Kidney (tissue), 14 donors: ENCODE measurements around the gene MAPRE2. TPM values are rescaled to one million over a fixed set of nuclear protein-coding genes. Genes with fewer than 3 reads are reported as not detected.

Source experiments
- DNase-seq, 5 donors: peaks; one replicate each; pipeline ENCODE4 v3.0.0-alpha.2; 2013 to 2020
- FAIRE-seq: peaks from 2 replicates; lab custom pipeline; 2012; peaks lifted over from hg19 to GRCh38; lab: Jason Lieb, UNC
- H3K27ac ChIP-seq, 2 donors: one replicate each; pipeline ENCODE4 v1.7.0; 2013; ENCODE audit warnings: low read depth in 2 of 2, low read length in 2 of 2, inconsistent platforms in 1 of 2
- H3K27me3 ChIP-seq: one replicate; pipeline ENCODE4 v1.7.1; 2013; ENCODE audit warnings: low read length, inconsistent platforms; ENCODE audit not compliant: control insufficient read depth, insufficient read depth
- H3K36me3 ChIP-seq, 3 donors: one replicate each; pipeline versions ENCODE4 v1.7.0 to v1.7.1; 2013; ENCODE audit warnings: low read length in 3 of 3, control low read depth in 1 of 3, inconsistent platforms in 1 of 3; ENCODE audit not compliant: insufficient read depth in 3 of 3, control insufficient read depth in 2 of 3
- H3K4me1 ChIP-seq, 3 donors: one replicate each; pipeline versions ENCODE4 v1.7.0 to v1.7.1; 2013; ENCODE audit warnings: low read length in 3 of 3, inconsistent platforms in 1 of 3, low read depth in 1 of 3; ENCODE audit not compliant: control insufficient read depth in 2 of 3, insufficient read depth in 2 of 3
- H3K4me3 ChIP-seq, 3 donors: one replicate each; pipeline versions ENCODE4 v1.7.0 to v1.8.1; 2013; ENCODE audit warnings: low read length in 3 of 3, control low read depth in 1 of 3, inconsistent platforms in 1 of 3
- H3K9ac ChIP-seq, 3 donors: one replicate each; pipeline versions ENCODE4 v1.7.0 to v1.7.1; 2013; ENCODE audit warnings: low read length in 3 of 3, control low read depth in 1 of 3, inconsistent platforms in 1 of 3
- H3K9me3 ChIP-seq, 3 donors: one replicate each; pipeline versions ENCODE4 v1.7.0 to v1.7.1; 2013; ENCODE audit warnings: low read length in 3 of 3, control low read depth in 1 of 3, inconsistent platforms in 1 of 3; ENCODE audit not compliant: control insufficient read depth in 2 of 3, insufficient read depth in 1 of 3
- intact Hi-C: fragments of 100-400 bp; cut with DNase I; formaldehyde crosslinking; loops from one replicate; pipeline ENCODE4 v1.11.1; 2022
- polyA plus RNA-seq: library from polyadenylated mRNA; stranded (reverse); fragments of 350-450 nt; fragmentation: Illumina TruSeq; extraction: RNeasy Lipid Tissue Mini Kit (QIAGEN cat#74804); gene quantifications from one replicate; pipeline ENCODE4 v1.2.3, GENCODE V29; 2014; ENCODE audit warnings: low read depth, low replicate concordance; ENCODE audit not compliant: insufficient read depth
- total RNA-seq: library from RNA; stranded (reverse); fragmentation: NEBNext Ultra II Directional; extraction: Animal tissue kit (Norgen Biotek cat#: 25700); gene quantifications from one replicate; pipeline ENCODE4 v1.2.1, GENCODE V29; 2021
- TF ChIP-seq, protein P1 (sequence below): IDR thresholded peaks from 3 replicates; pipeline ENCODE4 v1.5.1; 2012; ENCODE audit warnings: mild to moderate bottlenecking, moderate library complexity, borderline replicate concordance; ENCODE audit not compliant: insufficient read depth; ENCODE audit errors: extremely low read depth
- donor health status: control.
- donor health status: control.
- donor health status: control.
- donor health status: control.
- donor health status: control.
- donor health status: DM: yes; HTN: yes; CAD: no.
- donor health status: Normal renal cell carcinoma (clear cell type).

MAPRE2 gene
- total and polyA plus RNA-seq, 2 donors from 2014 or later = 15.2 to 30.2 TPM

DNA sequence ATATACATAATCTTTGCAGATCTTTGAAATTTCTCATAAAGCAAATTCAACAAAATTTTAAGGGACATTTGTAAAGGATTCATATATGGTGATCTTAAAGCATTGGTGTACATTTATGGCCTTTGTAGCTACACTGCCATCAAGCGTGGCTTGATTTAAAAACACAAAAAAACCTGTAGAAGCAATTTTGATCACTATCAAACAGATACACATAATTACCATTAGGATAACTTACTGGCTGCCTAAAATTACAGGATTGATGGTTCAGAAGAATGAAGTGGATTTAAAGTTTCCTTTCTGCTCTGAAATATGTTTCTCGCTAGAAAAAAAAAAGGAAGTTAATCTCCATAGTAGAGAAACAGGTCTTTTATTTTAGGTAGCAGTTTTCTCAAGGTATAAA is 31.4 kb downstream of the MAPRE2 start:
- peaks cover 0 to 5% (median 2%) of the 10 kb centered on the region in 3 donors for H3K36me3 ChIP-seq
- no peak overlapping the region for H3K9ac ChIP-seq
- no peak overlapping the region for H3K27ac ChIP-seq
- H3K27me3 ChIP-seq = no peaks in the 10 kb centered on the region
- intact Hi-C loops = no loop called here
- peaks cover 0 to 4% (median 0%) of the 10 kb centered on the region in 3 donors for H3K4me1 ChIP-seq
- no peaks in the 10 kb centered on the region for H3K9me3 ChIP-seq
- no peak for DNase-seq
- no peak for FAIRE-seq
- TF ChIP-seq, protein P1, sequence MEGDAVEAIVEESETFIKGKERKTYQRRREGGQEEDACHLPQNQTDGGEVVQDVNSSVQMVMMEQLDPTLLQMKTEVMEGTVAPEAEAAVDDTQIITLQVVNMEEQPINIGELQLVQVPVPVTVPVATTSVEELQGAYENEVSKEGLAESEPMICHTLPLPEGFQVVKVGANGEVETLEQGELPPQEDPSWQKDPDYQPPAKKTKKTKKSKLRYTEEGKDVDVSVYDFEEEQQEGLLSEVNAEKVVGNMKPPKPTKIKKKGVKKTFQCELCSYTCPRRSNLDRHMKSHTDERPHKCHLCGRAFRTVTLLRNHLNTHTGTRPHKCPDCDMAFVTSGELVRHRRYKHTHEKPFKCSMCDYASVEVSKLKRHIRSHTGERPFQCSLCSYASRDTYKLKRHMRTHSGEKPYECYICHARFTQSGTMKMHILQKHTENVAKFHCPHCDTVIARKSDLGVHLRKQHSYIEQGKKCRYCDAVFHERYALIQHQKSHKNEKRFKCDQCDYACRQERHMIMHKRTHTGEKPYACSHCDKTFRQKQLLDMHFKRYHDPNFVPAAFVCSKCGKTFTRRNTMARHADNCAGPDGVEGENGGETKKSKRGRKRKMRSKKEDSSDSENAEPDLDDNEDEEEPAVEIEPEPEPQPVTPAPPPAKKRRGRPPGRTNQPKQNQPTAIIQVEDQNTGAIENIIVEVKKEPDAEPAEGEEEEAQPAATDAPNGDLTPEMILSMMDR = no peak
- no peak overlapping the region for H3K4me3 ChIP-seq

- H3K9me3 ChIP-seq = no peaks in the 10 kb centered on the region
- no peak for FAIRE-seq
Measured at GRCh38 chr18:35073186-35074105, 32.2 kb downstream of the MAPRE2 start.

DNA sequence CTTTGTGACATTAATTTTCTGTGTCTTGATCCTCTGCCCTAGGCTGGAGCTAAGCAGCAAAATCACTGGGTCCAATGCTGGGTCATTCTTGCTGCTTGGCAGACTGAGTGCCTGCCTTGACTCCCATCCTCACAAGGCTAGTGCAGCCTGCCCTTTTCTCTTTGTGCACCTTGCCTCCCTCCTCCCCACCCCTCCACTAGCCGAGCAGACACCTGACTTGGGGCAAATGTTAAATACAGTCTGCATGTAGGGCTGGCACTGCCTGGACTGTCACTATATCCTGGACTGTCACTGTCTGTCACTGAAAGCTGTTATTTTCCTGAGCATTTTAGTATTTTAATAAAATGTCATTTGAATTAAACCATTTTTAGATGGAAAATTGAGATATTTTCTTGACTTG is 33.4 kb downstream of the MAPRE2 start:
- TF ChIP-seq, protein P1 = no peak
- H3K9ac ChIP-seq = no peak overlapping the region
- no peaks in the 10 kb centered on the region for H3K9me3 ChIP-seq
- no peak overlapping the region for H3K4me3 ChIP-seq
- DNase-seq = no peak
- no peak overlapping the region for H3K27ac ChIP-seq
- peaks cover 0 to 5% (median 2%) of the 10 kb centered on the region in 3 donors for H3K36me3 ChIP-seq
- H3K4me1 ChIP-seq = peaks cover 0 to 4% (median 0%) of the 10 kb centered on the region in 3 donors
- no peak for FAIRE-seq
- no peaks in the 10 kb centered on the region for H3K27me3 ChIP-seq
- intact Hi-C loops = no loop called here

More at GRCh38 chr18:35073186-35074105, 32.2 kb downstream of the MAPRE2 start:
- DNase-seq = no peak
- Histone ChIP-seq H3K4me1 (peaks cover 0 to 4% (median 0%) of the 10 kb centered on the region in 3 donors), H3K36me3 (peaks cover 0 to 5% (median 2%) of the 10 kb centered on the region in 3 donors), H3K4me3 (no peak overlapping the region), H3K27ac (peak overlapping the region in 1 of 2 donors; percentile 72), H3K27me3 (no peaks in the 10 kb centered on the region), H3K9ac (no peak overlapping the region)
- intact Hi-C loops = no loop called here
- TF ChIP-seq, protein P1 = no peak
